Vagina (tissue), 2 donors: ENCODE results near the gene RNF215.

Source experiments
- CTCF ChIP-seq, 3 experiments: fragments of 450-650 bp in 2 of 3; fragments of 200-600 bp in 1 of 3; sonication (generic) in 1 of 3; IDR thresholded peaks; one replicate each; pipeline ENCODE4 v1.5.1; 2017 to 2019; ENCODE audit warnings: antibody characterized with exemption in 3 of 3, mild to moderate bottlenecking in 2 of 3, moderate library complexity in 2 of 3
- POLR2A ChIP-seq, 2 donors: fragments of 450-650 bp; IDR thresholded peaks; one replicate each; pipeline ENCODE4 v1.6.1; 2017; ENCODE audit warnings: antibody characterized with exemption in 2 of 2, mild to moderate bottlenecking in 2 of 2, moderate library complexity in 2 of 2
- POLR2AphosphoS5 ChIP-seq, 2 donors: sonication (generic); formaldehyde crosslinking; IDR thresholded peaks; one replicate each; pipeline ENCODE4 v1.9.0; 2017; ENCODE audit warnings: antibody characterized with exemption in 2 of 2, mild to moderate bottlenecking in 2 of 2, low read depth in 1 of 2; ENCODE audit not compliant: insufficient read depth in 1 of 2

DNA sequence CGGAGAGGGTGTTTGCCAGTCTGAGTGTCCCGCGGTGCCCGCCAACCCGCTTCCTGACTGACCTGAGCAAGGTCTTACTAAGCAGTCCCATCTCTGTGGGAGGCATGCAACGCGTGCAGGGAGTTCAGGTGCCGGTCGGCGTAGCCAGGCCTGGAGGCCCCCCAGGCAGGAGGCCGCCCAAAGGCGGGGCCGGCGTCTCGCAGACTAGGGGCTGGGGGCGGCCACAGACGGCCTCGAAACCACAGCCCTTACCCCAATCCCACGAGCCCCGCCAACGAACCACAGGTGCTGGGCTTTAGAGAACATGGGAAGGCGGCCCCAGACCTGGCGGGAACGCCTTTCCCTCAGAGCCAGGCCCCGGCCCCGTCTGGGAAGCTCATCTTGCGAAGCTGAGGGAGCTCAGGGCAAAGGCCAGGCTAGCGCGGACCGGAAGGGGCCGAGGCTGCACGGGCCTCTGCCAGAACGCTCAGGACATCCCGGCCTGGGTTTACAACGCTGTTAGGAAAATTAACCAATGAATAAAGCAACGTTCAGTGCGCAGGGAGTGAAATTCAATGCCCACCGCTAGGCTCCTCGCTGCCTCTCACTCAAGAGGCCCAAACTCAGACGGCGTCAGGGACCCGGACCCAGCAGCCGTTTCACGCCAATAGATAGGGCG is 36.2 kb upstream of the RNF215 start:
- TF ChIP-seq CTCF (IDR thresholded peaks at IDR 0.05) = peak in 1 of 3 experiments; percentile 19
- peak in 1 of 2 donors; percentile 99 for TF ChIP-seq POLR2AphosphoS5 (IDR thresholded peaks at IDR 0.05; ENCODE audit: insufficient read depth in 1 of 2, low read depth in 1 of 2)
- peak in 1 of 2 donors; percentile 89 for TF ChIP-seq POLR2A (IDR thresholded peaks at IDR 0.05)
